Hepatocyte (in vitro differentiated cells): Measurements from ENCODE around the gene LHFPL2. TPM values are rescaled to one million over a fixed set of nuclear protein-coding genes. Genes with fewer than 3 reads are reported as not detected.

Experiments used
- DNase-seq: peaks from one replicate; pipeline ENCODE4 v3.0.0-alpha.2; 2016; ENCODE audit warnings: low spot score
- H2AFZ ChIP-seq: fragments of 200-600 bp; sonication (generic); 2 replicates; pipeline ENCODE4 v1.6.0; 2016; ENCODE audit warnings: antibody characterized with exemption, mild to moderate bottlenecking
- H3K27ac ChIP-seq: fragments of 200-600 bp; sonication (generic); 2 replicates; pipeline ENCODE4 v1.5.1; 2016; ENCODE audit warnings: mild to moderate bottlenecking
- H3K27me3 ChIP-seq: fragments of 200-600 bp; sonication (generic); 2 replicates; pipeline ENCODE4 v1.6.1; 2016
- H3K36me3 ChIP-seq: fragments of 200-600 bp; sonication (generic); replicated peaks from 2 replicates; pipeline ENCODE4 v1.5.1; 2016; ENCODE audit warnings: low read depth; ENCODE audit not compliant: insufficient read depth
- H3K4me1 ChIP-seq: fragments of 200-600 bp; sonication (generic); 2 replicates; pipeline ENCODE4 v1.5.1; 2016; ENCODE audit warnings: mild to moderate bottlenecking, moderate library complexity; ENCODE audit not compliant: insufficient read depth
- H3K4me2 ChIP-seq: fragments of 200-600 bp; sonication (generic); 2 replicates; pipeline ENCODE4 v1.6.0; 2016
- H3K4me3 ChIP-seq: fragments of 200-600 bp; sonication (generic); 2 replicates; pipeline ENCODE4 v1.5.1; 2016; ENCODE audit warnings: mild to moderate bottlenecking
- H3K79me2 ChIP-seq: fragments of 200-600 bp; sonication (generic); 2 replicates; pipeline ENCODE4 v1.6.0; 2017; ENCODE audit warnings: mild to moderate bottlenecking
- H3K9me2 ChIP-seq: fragments of 200-600 bp; sonication (generic); replicated peaks from 2 replicates; pipeline ENCODE4 v1.6.0; 2017; ENCODE audit warnings: mild to moderate bottlenecking; ENCODE audit not compliant: insufficient read depth
- H3K9me3 ChIP-seq: fragments of 200-600 bp; sonication (generic); 2 replicates; pipeline ENCODE4 v1.5.1; 2016; ENCODE audit warnings: low read depth, mild to moderate bottlenecking
- H4K20me1 ChIP-seq: fragments of 200-600 bp; sonication (generic); 2 replicates; pipeline ENCODE4 v1.6.0; 2016; ENCODE audit warnings: mild to moderate bottlenecking; ENCODE audit not compliant: insufficient read depth, poor library complexity, severe bottlenecking
- EZH2 ChIP-seq: fragments of 200-600 bp; sonication (generic); IDR thresholded peaks from 2 replicates; pipeline ENCODE4 v1.6.1; 2016; ENCODE audit warnings: antibody characterized with exemption, mild to moderate bottlenecking, borderline replicate concordance
- EZH2phosphoT487 ChIP-seq: fragments of 200-600 bp; sonication (generic); IDR thresholded peaks from one replicate; pipeline ENCODE4 v1.6.1; 2018; ENCODE audit warnings: antibody characterized with exemption, mild to moderate bottlenecking, low read depth, moderate library complexity; ENCODE audit not compliant: unreplicated experiment, severe bottlenecking
- WGBS: methylation state at CpG from one replicate; pipeline ENCODE4 v1.1.6; 2016; ENCODE audit warnings: low lambda C conversion rate; ENCODE audit errors: missing lambda C conversion rate; 5-methylcytosine and 5-hydroxymethylcytosine counted together
- polyA plus RNA-seq: library from polyadenylated mRNA; unstranded; fragments of >200 nt; fragmentation: Nextera tagmentation; extraction: Ambion mirVana; gene quantifications from 2 replicates; pipeline ENCODE4 v1.2.1, GENCODE V29; 2016
- total RNA-seq: library from RNA; depleted of rRNA; stranded (reverse); fragments of >200 nt; gene quantifications from 2 replicates; pipeline ENCODE4 v1.2.3, GENCODE V29; 2014
- TF ChIP-seq, protein P1 (sequence below): fragments of 200-600 bp; sonication (generic); IDR thresholded peaks from 2 replicates; pipeline ENCODE4 v1.5.1; 2016; ENCODE audit warnings: antibody characterized with exemption, mild to moderate bottlenecking; ENCODE audit not compliant: poor library complexity

LHFPL2 gene
- total and polyA plus RNA-seq, 2 experiments from 2014 or later = 15.6 to 39.9 TPM

DNA sequence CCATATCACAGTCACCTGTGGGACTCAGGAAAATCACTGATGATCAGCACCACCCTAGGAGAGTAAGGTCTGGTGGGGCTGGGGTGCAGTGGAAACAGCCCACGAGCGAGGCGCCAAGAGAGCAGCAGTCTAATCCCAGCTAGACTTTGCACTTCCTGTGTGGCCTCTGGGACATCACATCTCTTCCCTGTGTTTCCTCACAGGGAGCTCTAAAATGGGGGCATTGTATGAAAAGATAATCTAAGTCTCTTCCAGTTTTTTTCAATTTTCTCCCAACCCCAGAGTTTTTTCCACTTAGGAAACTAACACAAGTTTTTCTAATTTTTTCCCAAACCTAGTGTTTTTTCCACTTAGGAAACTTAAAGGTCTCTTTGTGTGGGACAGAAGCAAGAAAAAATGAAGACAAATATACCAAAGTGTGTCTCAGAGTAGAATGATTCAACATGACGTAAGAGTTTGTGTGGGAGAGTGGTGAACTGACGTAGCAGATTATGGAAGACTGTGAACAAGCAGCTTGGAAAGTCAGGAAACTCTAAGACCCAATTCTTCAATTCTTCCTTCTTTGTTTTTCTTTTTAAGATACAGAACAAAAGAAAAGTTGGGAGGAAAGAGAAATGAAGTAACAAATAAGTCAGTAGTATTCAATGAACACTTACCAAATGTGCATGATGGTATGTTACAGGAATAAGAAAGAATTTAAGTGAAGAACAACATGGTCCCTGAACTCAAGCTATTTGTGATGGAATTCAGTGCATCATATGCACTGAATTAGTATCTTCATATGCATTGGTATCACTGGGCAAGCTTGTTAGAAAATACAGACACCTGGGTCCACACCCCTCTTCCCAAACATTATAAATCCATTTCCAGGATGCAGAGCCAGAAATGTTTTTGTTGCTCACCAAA lies 51.3 kb downstream of the LHFPL2 start:
- H3K9me2 ChIP-seq = no peaks in the 10 kb centered on the region
- peaks cover 63% of the 10 kb centered on the region for H3K4me1 ChIP-seq
- no peak for TF ChIP-seq EZH2
- no peak for TF ChIP-seq EZH2phosphoT487
- TF ChIP-seq, protein P1, sequence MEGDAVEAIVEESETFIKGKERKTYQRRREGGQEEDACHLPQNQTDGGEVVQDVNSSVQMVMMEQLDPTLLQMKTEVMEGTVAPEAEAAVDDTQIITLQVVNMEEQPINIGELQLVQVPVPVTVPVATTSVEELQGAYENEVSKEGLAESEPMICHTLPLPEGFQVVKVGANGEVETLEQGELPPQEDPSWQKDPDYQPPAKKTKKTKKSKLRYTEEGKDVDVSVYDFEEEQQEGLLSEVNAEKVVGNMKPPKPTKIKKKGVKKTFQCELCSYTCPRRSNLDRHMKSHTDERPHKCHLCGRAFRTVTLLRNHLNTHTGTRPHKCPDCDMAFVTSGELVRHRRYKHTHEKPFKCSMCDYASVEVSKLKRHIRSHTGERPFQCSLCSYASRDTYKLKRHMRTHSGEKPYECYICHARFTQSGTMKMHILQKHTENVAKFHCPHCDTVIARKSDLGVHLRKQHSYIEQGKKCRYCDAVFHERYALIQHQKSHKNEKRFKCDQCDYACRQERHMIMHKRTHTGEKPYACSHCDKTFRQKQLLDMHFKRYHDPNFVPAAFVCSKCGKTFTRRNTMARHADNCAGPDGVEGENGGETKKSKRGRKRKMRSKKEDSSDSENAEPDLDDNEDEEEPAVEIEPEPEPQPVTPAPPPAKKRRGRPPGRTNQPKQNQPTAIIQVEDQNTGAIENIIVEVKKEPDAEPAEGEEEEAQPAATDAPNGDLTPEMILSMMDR = no peak
- no peak overlapping the region for H3K4me3 ChIP-seq
- H4K20me1 ChIP-seq = no peaks in the 10 kb centered on the region
- no peaks in the 10 kb centered on the region for H3K27me3 ChIP-seq
- 61% methylated on average over 5 of the region's 5 CpGs for WGBS
- H3K36me3 ChIP-seq = no peaks in the 10 kb centered on the region
- H3K9me3 ChIP-seq = no peaks in the 10 kb centered on the region
- no peak for DNase-seq
- H2AFZ ChIP-seq = no peak overlapping the region
- H3K79me2 ChIP-seq = peaks cover 67% of the 10 kb centered on the region
- no peak overlapping the region for H3K4me2 ChIP-seq
- peak overlapping the region; percentile 31 for H3K27ac ChIP-seq

DNA sequence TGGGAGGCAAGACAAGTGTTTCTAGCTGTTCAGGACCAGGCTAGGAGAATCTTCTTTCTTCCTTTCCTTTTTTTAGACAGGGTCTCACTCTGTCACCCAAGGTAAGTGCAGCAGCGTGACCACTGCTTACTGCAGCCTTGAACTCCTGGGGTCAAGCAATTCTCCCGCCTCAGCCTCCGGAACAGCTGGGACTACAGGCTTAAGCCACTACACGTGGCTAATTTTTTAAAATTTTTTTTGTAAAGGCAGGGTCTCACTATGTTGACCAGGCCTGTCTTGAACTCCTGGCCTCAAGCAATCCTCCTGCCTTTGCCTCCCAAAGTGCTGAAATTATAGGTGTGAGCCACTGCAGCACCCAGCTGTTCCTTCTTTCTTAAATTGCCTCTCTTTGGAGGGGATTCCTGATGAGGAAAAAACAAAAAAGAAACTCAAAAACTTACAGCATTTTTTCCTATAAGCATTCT lies 53.1 kb downstream of the LHFPL2 start:
- WGBS = 70% methylated on average over 4 of the region's 4 CpGs
- H4K20me1 ChIP-seq = no peaks in the 10 kb centered on the region
- H3K4me2 ChIP-seq = peak overlapping the region; percentile 35

DNA sequence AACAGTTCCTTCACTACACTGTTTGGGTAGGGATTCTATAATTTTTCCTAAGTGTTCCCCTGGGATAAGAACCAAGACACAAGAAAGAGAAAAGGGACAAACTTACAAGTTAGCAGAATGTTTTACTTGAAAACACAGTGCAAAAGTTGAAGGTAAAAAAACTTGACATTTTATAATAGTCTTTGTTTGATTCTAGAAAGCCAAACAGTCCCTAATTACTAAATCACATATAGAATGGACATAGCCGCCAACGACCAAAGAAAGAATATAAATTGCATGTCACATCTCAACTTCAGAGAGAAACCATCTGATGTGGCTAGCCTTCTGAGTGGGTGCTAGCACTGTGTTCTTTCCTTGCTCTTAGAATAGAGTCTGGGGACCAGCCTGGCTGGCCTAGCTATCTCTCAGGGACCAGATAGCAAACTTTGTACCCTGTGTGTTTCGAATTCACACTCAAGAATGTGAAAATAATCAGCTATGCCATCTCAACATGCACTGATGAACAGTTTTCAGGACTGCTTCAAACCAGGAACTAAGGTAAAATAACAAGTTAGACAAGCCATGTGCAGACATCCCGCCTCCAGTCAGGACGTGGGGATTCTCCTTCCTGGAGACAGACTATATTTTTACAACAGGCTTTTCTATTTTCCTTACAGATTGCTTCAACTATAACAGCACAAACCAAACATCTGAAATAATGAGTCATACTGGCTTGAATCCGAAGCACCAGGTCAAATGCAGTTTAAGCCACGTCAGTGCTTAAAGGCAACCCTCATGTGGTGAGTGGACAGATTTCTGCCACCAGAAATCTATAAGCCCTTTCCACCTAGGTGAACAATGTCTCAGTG lies 53.7 kb downstream of the LHFPL2 start:
- no peak overlapping the region for H3K4me3 ChIP-seq
- WGBS = 43% methylated on average over 7 of the region's 7 CpGs
- H3K27ac ChIP-seq = peak overlapping the region; percentile 91
- H3K4me2 ChIP-seq = peak overlapping the region; percentile 35
- H3K36me3 ChIP-seq = no peaks in the 10 kb centered on the region
- H3K27me3 ChIP-seq = no peaks in the 10 kb centered on the region
- H2AFZ ChIP-seq = no peak overlapping the region
- H4K20me1 ChIP-seq = no peaks in the 10 kb centered on the region
- H3K9me3 ChIP-seq = no peaks in the 10 kb centered on the region
- H3K9me2 ChIP-seq = no peaks in the 10 kb centered on the region
- TF ChIP-seq EZH2 = no peak
- TF ChIP-seq, protein P1 = no peak
- TF ChIP-seq EZH2phosphoT487 = no peak
- H3K79me2 ChIP-seq = peaks cover 78% of the 10 kb centered on the region
- H3K4me1 ChIP-seq = peaks cover 58% of the 10 kb centered on the region
- DNase-seq = peak; percentile 72

More for the DNA sequence above, 53.1 kb downstream of the LHFPL2 start:
- Histone ChIP-seq H3K9me3 (no peaks in the 10 kb centered on the region), H3K4me1 (peaks cover 63% of the 10 kb centered on the region), H3K4me3 (no peak overlapping the region), H3K36me3 (no peaks in the 10 kb centered on the region), H3K27ac (peak overlapping the region; percentile 91), H3K9me2 (no peaks in the 10 kb centered on the region), H3K27me3 (no peaks in the 10 kb centered on the region), H3K79me2 (peaks cover 82% of the 10 kb centered on the region), H2AFZ (no peak overlapping the region)
- TF ChIP-seq, protein P1 = no peak
- TF ChIP-seq EZH2 (no peak), EZH2phosphoT487 (no peak)
- DNase-seq = no peak
